H9 (cell line): ENCODE results near the gene RIBC1. TPM values are rescaled to one million over a fixed set of nuclear protein-coding genes. Genes with fewer than 3 reads are reported as not detected.

ENCODE experiments used
- DNase-seq: peaks from one replicate; pipeline ENCODE4 v3.0.0-alpha.2; 2017
- H2AFZ ChIP-seq: one replicate; pipeline ENCODE4 v1.6.1; 2013; ENCODE audit warnings: mild to moderate bottlenecking, low read length, control low read depth, moderate library complexity
- H2AK5ac ChIP-seq: 2 replicates; pipeline ENCODE4 v1.6.1; 2013; ENCODE audit warnings: low read length, control low read depth, mixed read lengths; ENCODE audit not compliant: insufficient read length
- H2BK120ac ChIP-seq: one replicate; pipeline ENCODE4 v1.6.1; 2013; ENCODE audit warnings: low read depth, mild to moderate bottlenecking, low read length, control low read depth, inconsistent platforms; ENCODE audit not compliant: poor library complexity, severe bottlenecking
- H2BK12ac ChIP-seq: 2 replicates; pipeline ENCODE4 v1.6.1; 2013; ENCODE audit warnings: low read length, control low read depth, mixed read lengths, low read depth; ENCODE audit not compliant: insufficient read length
- H2BK15ac ChIP-seq: 2 replicates; pipeline ENCODE4 v1.6.1; 2013; ENCODE audit warnings: low read depth, low read length, control low read depth
- H2BK20ac ChIP-seq: one replicate; pipeline ENCODE4 v1.6.1; 2013; ENCODE audit warnings: low read depth, mild to moderate bottlenecking, low read length, control low read depth, inconsistent platforms; ENCODE audit not compliant: poor library complexity, severe bottlenecking
- H2BK5ac ChIP-seq: 2 replicates; pipeline ENCODE4 v1.6.1; 2013; ENCODE audit warnings: low read length, control low read depth, mixed read lengths; ENCODE audit not compliant: insufficient read length
- H3K14ac ChIP-seq: 2 replicates; pipeline ENCODE4 v1.6.1; 2013; ENCODE audit warnings: low read length, control low read depth; ENCODE audit not compliant: insufficient read depth
- H3K18ac ChIP-seq: 2 replicates; pipeline ENCODE4 v1.6.1; 2013; ENCODE audit warnings: low read depth, mild to moderate bottlenecking, mixed read lengths, low read length, control low read depth; ENCODE audit not compliant: insufficient read length
- H3K23ac ChIP-seq: 2 replicates; pipeline ENCODE4 v1.6.1; 2013; ENCODE audit warnings: low read length, control low read depth, mixed read lengths, low read depth; ENCODE audit not compliant: insufficient read length
- H3K23me2 ChIP-seq: 2 replicates; pipeline ENCODE4 v1.6.1; 2013; ENCODE audit warnings: low read depth, mild to moderate bottlenecking, mixed read lengths, low read length, control low read depth; ENCODE audit not compliant: insufficient read length, poor library complexity, severe bottlenecking
- H3K27ac ChIP-seq: 2 replicates; pipeline ENCODE4 v1.5.1; 2013; ENCODE audit warnings: low read length, control low read depth, mixed read lengths, low read depth; ENCODE audit not compliant: insufficient read length
- H3K27me3 ChIP-seq: 2 replicates; pipeline ENCODE4 v1.6.1; 2013; ENCODE audit warnings: low read length, control low read depth, inconsistent platforms; ENCODE audit not compliant: insufficient read depth
- H3K4ac ChIP-seq: 2 replicates; pipeline ENCODE4 v1.6.1; 2013; ENCODE audit warnings: low read depth, mild to moderate bottlenecking, control low read depth, inconsistent platforms, low read length, moderate library complexity
- H3K4me1 ChIP-seq: 2 replicates; pipeline ENCODE4 v1.6.1; 2013; ENCODE audit warnings: low read length, control low read depth, inconsistent platforms; ENCODE audit not compliant: insufficient read depth
- H3K4me2 ChIP-seq: 2 replicates; pipeline ENCODE4 v1.6.1; 2013; ENCODE audit warnings: low read length, control low read depth, mixed read lengths; ENCODE audit not compliant: insufficient read length, insufficient read depth
- H3K56ac ChIP-seq: 2 replicates; pipeline ENCODE4 v1.6.1; 2013; ENCODE audit warnings: low read depth, mild to moderate bottlenecking, mixed read lengths, low read length, control low read depth; ENCODE audit not compliant: insufficient read length
- H3K79me1 ChIP-seq: 2 replicates; pipeline ENCODE4 v1.6.1; 2013; ENCODE audit warnings: low read depth, mild to moderate bottlenecking, moderate library complexity, low read length, control low read depth, inconsistent platforms; ENCODE audit not compliant: insufficient read depth, poor library complexity, severe bottlenecking
- H3K79me2 ChIP-seq: 2 replicates; pipeline ENCODE4 v1.6.1; 2013; ENCODE audit warnings: low read length, control low read depth, inconsistent platforms; ENCODE audit not compliant: insufficient read depth
- H3K9ac ChIP-seq: 2 replicates; pipeline ENCODE4 v1.6.1; 2013; ENCODE audit warnings: low read length, control low read depth, mixed read lengths; ENCODE audit not compliant: insufficient read length; ENCODE audit errors: extremely low read depth
- H3K9me3 ChIP-seq: one replicate; pipeline ENCODE4 v1.6.1; 2013; ENCODE audit warnings: low read depth, low read length, inconsistent platforms; ENCODE audit not compliant: control insufficient read depth
- H3T11ph ChIP-seq: one replicate; pipeline ENCODE4 v1.6.1; 2013; ENCODE audit warnings: mild to moderate bottlenecking, low read length, control low read depth, inconsistent platforms
- H4K20me1 ChIP-seq: one replicate; pipeline ENCODE4 v1.6.1; 2013; ENCODE audit not compliant: control insufficient read depth, insufficient read length, insufficient read depth
- H4K5ac ChIP-seq: 2 replicates; pipeline ENCODE4 v1.6.1; 2013; ENCODE audit warnings: low read depth, mild to moderate bottlenecking, mixed read lengths, low read length, control low read depth; ENCODE audit not compliant: insufficient read length
- H4K8ac ChIP-seq: replicated peaks from 2 replicates; pipeline ENCODE4 v1.6.1; 2013; ENCODE audit warnings: low read length, control low read depth, mixed read lengths, low read depth; ENCODE audit not compliant: insufficient read length
- H4K91ac ChIP-seq: 2 replicates; pipeline ENCODE4 v1.6.1; 2013; ENCODE audit warnings: low read depth, mild to moderate bottlenecking, moderate library complexity, mixed read lengths, low read length, control low read depth; ENCODE audit not compliant: insufficient read length
- H3K27ac Mint-ChIP-seq, 3 experiments: 2 replicates in 2 of 3; 3 replicates in 1 of 3; pipeline ENCODE4 v1.8.0; 2020 to 2021; ENCODE audit warnings: mixed read lengths in 3 of 3, mild to moderate bottlenecking in 1 of 3, moderate library complexity in 1 of 3
- H3K27me3 Mint-ChIP-seq: 2 replicates; pipeline ENCODE4 v1.8.0; 2021; ENCODE audit warnings: low read depth, mild to moderate bottlenecking, moderate library complexity, mixed read lengths
- H3K36me3 Mint-ChIP-seq, 3 experiments: 2 replicates in 2 of 3; 3 replicates in 1 of 3; pipeline ENCODE4 v1.8.0; 2020 to 2021; ENCODE audit warnings: low read depth in 3 of 3, mixed read lengths in 3 of 3; ENCODE audit not compliant: insufficient read depth in 1 of 3
- H3K4me1 Mint-ChIP-seq, 2 experiments: 2 replicates each; pipeline ENCODE4 v1.8.0; 2020; ENCODE audit warnings: mixed read lengths in 2 of 2
- H3K4me3 Mint-ChIP-seq, 2 experiments: 2 replicates in 1 of 2; 3 replicates in 1 of 2; pipeline ENCODE4 v1.8.0; 2020 to 2021; ENCODE audit warnings: mild to moderate bottlenecking in 2 of 2, mixed read lengths in 2 of 2, moderate library complexity in 1 of 2
- H3K9me3 Mint-ChIP-seq, 2 experiments: 2 replicates in 1 of 2; 3 replicates in 1 of 2; pipeline ENCODE4 v1.8.0; 2020; ENCODE audit warnings: mild to moderate bottlenecking in 2 of 2, mixed read lengths in 2 of 2, moderate library complexity in 1 of 2
- WGBS: extraction: QIAGEN DNeasy Blood & Tissue Kit; methylation state at CpG from one replicate; pipeline ENCODE4 v1.1.7; 2013; ENCODE audit warnings: missing lambda C conversion rate, low lambda C conversion rate, mixed read lengths; ENCODE audit not compliant: insufficient read length; ENCODE audit errors: extremely low coverage; 5-methylcytosine and 5-hydroxymethylcytosine counted together
- total RNA-seq: library from RNA; stranded (reverse); gene quantifications from 2 replicates; pipeline ENCODE4 v1.2.1, GENCODE V29; 2021
- TF ChIP-seq, protein P1 (sequence below): fragments of 200-600 bp; sonication (generic); conservative IDR thresholded peaks from 3 replicates; pipeline ENCODE4 v1.8.0; 2021; ENCODE audit warnings: antibody characterized with exemption, mild to moderate bottlenecking

RIBC1 gene
- total RNA-seq, 1 experiment from 2014 or later = 1.2 TPM

- Histone ChIP-seq H3K23me2 (no peaks in the 10 kb centered on the region), H4K91ac (no peak overlapping the region), H3K14ac (no peak overlapping the region), H2BK120ac (no peak overlapping the region), H3K27me3 (no peaks in the 10 kb centered on the region), H4K5ac (no peak overlapping the region), H3K23ac (no peak overlapping the region), H2BK12ac (no peak overlapping the region), H2AK5ac (no peak overlapping the region), H2BK5ac (no peak overlapping the region), H4K8ac (no peak overlapping the region), H3K18ac (no peak overlapping the region), H3K56ac (no peak overlapping the region), H3K4ac (no peak overlapping the region), H2BK15ac (no peak overlapping the region), H3K79me1 (no peaks in the 10 kb centered on the region), H2AFZ (no peak overlapping the region), H4K20me1 (no peaks in the 10 kb centered on the region), H3K4me1 (no peaks in the 10 kb centered on the region), H3T11ph (no peak overlapping the region), H3K27ac (no peak overlapping the region), H3K79me2 (no peaks in the 10 kb centered on the region), H3K4me2 (no peak overlapping the region), H2BK20ac (no peak overlapping the region), H3K9me3 (peaks cover 50% of the 10 kb centered on the region), H3K9ac (no peak overlapping the region)
- Mint-ChIP-seq H3K27ac (no peak overlapping the region), H3K4me1 (peaks cover 2 to 3% of the 10 kb centered on the region in 2 experiments; a peak in 2 of 4 replicates), H3K36me3 (peaks cover 0 to 5% (median 0%) of the 10 kb centered on the region in 3 experiments; a peak in 3 of 7 replicates), H3K27me3 (peaks cover 1% of the 10 kb centered on the region; the same call in 1 of the 2 replicates), H3K4me3 (no peak overlapping the region), H3K9me3 (peaks cover 58 to 61% of the 10 kb centered on the region in 2 experiments)
- peak; percentile 49 for DNase-seq
- WGBS = no CpG with 5 or more reads among the region's 6 CpGs
- TF ChIP-seq, protein P1, sequence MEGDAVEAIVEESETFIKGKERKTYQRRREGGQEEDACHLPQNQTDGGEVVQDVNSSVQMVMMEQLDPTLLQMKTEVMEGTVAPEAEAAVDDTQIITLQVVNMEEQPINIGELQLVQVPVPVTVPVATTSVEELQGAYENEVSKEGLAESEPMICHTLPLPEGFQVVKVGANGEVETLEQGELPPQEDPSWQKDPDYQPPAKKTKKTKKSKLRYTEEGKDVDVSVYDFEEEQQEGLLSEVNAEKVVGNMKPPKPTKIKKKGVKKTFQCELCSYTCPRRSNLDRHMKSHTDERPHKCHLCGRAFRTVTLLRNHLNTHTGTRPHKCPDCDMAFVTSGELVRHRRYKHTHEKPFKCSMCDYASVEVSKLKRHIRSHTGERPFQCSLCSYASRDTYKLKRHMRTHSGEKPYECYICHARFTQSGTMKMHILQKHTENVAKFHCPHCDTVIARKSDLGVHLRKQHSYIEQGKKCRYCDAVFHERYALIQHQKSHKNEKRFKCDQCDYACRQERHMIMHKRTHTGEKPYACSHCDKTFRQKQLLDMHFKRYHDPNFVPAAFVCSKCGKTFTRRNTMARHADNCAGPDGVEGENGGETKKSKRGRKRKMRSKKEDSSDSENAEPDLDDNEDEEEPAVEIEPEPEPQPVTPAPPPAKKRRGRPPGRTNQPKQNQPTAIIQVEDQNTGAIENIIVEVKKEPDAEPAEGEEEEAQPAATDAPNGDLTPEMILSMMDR = peak; percentile 68
These were observed 23.3 kb downstream of the RIBC1 start for GRCh38 chrX:53445977-53446376.
